K562 (cell line): ENCODE results near the gene APOO. TPM values are rescaled to one million over a fixed set of nuclear protein-coding genes. Genes with fewer than 3 reads are reported as not detected.
A peak's percentile ranks its signal among the peaks of the same experiment; 100 is the strongest.

ENCODE experiments used
- ATAC-seq: fragments of 200-7000 bp; cut with Tn5 transposase; 3 replicates; pipeline ENCODE4 v1.9.1; 2020; ENCODE audit warnings: moderate library complexity
- BruUV-seq: library from RNA; stranded (reverse); fragments of 400-500 nt; replicated peaks from 2 replicates; lab custom pipeline; 2021; lab: Mats Ljungman, UMichigan
- CTCF ChIA-PET: fragments of 300-600 bp; formaldehyde crosslinking; extraction: SDS; loops from one replicate; lab custom pipeline; 2021; ENCODE audit warnings: low intra/inter-chr PET ratio; lab: Yijun Ruan, JAX
- POLR2A ChIA-PET: fragments of 300-600, 350-650 bp; sonication (Branson Sonifier 250); formaldehyde crosslinking; extraction: SDS; loops from one replicate; lab custom pipeline; 2021; ENCODE audit warnings: antibody characterized with exemption, inconsistent platforms; lab: Yijun Ruan, JAX
- DNase-seq, 4 experiments: peaks; one replicate each; pipeline versions ENCODE4 v3.0.0 to v3.0.0-alpha.2; 2011 to 2018; ENCODE audit warnings: low spot score in 3 of 4, mixed read lengths in 3 of 4; ENCODE audit errors: extremely low read depth in 1 of 4
- FAIRE-seq: peaks from 2 replicates; lab custom pipeline; 2011; peaks lifted over from hg19 to GRCh38; lab: Jason Lieb, UNC
- H2AFZ ChIP-seq: 2 replicates; pipeline ENCODE4 v1.6.0; 2011; ENCODE audit warnings: low read depth, low read length, control low read depth, inconsistent platforms
- H3K27ac ChIP-seq: fragments of 200-600 bp; 3 replicates; pipeline ENCODE4 v1.8.0; 2011; ENCODE audit warnings: low read depth, mild to moderate bottlenecking, control low read depth, inconsistent platforms, low read length, moderate library complexity, mixed read lengths; ENCODE audit errors: extremely low read depth
- H3K27me3 ChIP-seq, 2 experiments: fragments of 300-600 bp in 1 of 2; 2 replicates in 1 of 2; 3 replicates in 1 of 2; pipeline versions ENCODE4 v1.6.0 to v1.8.0; 2011; ENCODE audit warnings: inconsistent platforms in 2 of 2, low read length in 2 of 2, mild to moderate bottlenecking in 1 of 2, mixed read lengths in 1 of 2, moderate library complexity in 1 of 2; ENCODE audit not compliant: control insufficient read depth in 2 of 2, insufficient read depth in 2 of 2
- H3K36me3 ChIP-seq: fragments of 300-600 bp; 3 replicates; pipeline ENCODE4 v1.8.0; 2011; ENCODE audit warnings: mild to moderate bottlenecking, low read length, inconsistent platforms; ENCODE audit not compliant: control insufficient read depth, insufficient read depth
- H3K4me1 ChIP-seq, 2 experiments: fragments of 200-600 bp in 1 of 2; replicated peaks in 1 of 2; 2 replicates in 1 of 2; 3 replicates in 1 of 2; pipeline versions ENCODE4 v1.5.1 to v1.8.0; 2011; ENCODE audit warnings: inconsistent platforms in 2 of 2, low read length in 2 of 2, mild to moderate bottlenecking in 1 of 2, mixed read lengths in 1 of 2, moderate library complexity in 1 of 2; ENCODE audit not compliant: control insufficient read depth in 2 of 2, insufficient read depth in 2 of 2
- H3K4me2 ChIP-seq: 2 replicates; pipeline ENCODE4 v1.6.1; 2011; ENCODE audit warnings: low read length, control low read depth, inconsistent platforms, mixed read lengths; ENCODE audit not compliant: insufficient read depth
- H3K4me3 ChIP-seq: fragments of 200-600 bp; sonication (generic), shearing (Covaris generic); 2 replicates; pipeline ENCODE4 v1.5.1; 2016; ENCODE audit warnings: control low read depth, inconsistent platforms
- H3K79me2 ChIP-seq: fragments of 200-600 bp; 3 replicates; pipeline ENCODE4 v1.8.0; 2011; ENCODE audit warnings: low read length, inconsistent platforms; ENCODE audit not compliant: control insufficient read depth, insufficient read depth
- H3K9ac ChIP-seq, 2 experiments: 2 replicates each; pipeline versions ENCODE4 v1.6.0 to v1.6.1; 2011; ENCODE audit warnings: low read depth in 2 of 2, low read length in 2 of 2, control low read depth in 1 of 2, inconsistent platforms in 1 of 2, mild to moderate bottlenecking in 1 of 2, mixed read lengths in 1 of 2; ENCODE audit not compliant: insufficient read depth in 1 of 2
- H3K9me1 ChIP-seq: one replicate; pipeline ENCODE4 v1.6.0; 2011; ENCODE audit warnings: inconsistent platforms, mild to moderate bottlenecking, low read length, moderate library complexity; ENCODE audit not compliant: control insufficient read depth, insufficient read depth
- H3K9me3 ChIP-seq: replicated peaks from 2 replicates; pipeline ENCODE4 v1.5.1; 2011; ENCODE audit warnings: low read depth, low read length, inconsistent platforms; ENCODE audit not compliant: control insufficient read depth, insufficient read depth
- H4K20me1 ChIP-seq: replicated peaks from 2 replicates; pipeline ENCODE4 v1.6.1; 2011; ENCODE audit warnings: low read length, inconsistent platforms, mixed read lengths; ENCODE audit not compliant: control insufficient read depth, insufficient read depth
- LCOR ChIP-seq: sonication (generic); formaldehyde crosslinking; IDR thresholded peaks from 2 replicates; pipeline ENCODE4 v1.8.0; 2022; ENCODE audit warnings: mild to moderate bottlenecking, missing genetic modification reagents
- MEF2A ChIP-seq: IDR thresholded peaks from 2 replicates; pipeline ENCODE4 v1.6.1; 2011; ENCODE audit warnings: low read depth, mild to moderate bottlenecking, low read length, moderate library complexity; ENCODE audit not compliant: control insufficient read depth
- MEIS2 ChIP-seq: fragments of 450-650 bp; IDR thresholded peaks from 2 replicates; pipeline ENCODE4 v1.6.1; 2014; ENCODE audit warnings: mild to moderate bottlenecking; ENCODE audit not compliant: partially characterized antibody
- RCOR1 ChIP-seq, 2 experiments: IDR thresholded peaks; 2 replicates each; pipeline ENCODE4 v1.6.1; 2012; ENCODE audit warnings: low read depth in 2 of 2, low read length in 2 of 2, borderline replicate concordance in 1 of 2, improper control_type of control experiment in 1 of 2
- U2AF2 ChIP-seq: fragments of 200-400 bp; formaldehyde crosslinking; optimal IDR thresholded peaks from 2 replicates; pipeline ENCODE3; 2017; ENCODE audit warnings: low read depth, mild to moderate bottlenecking, low read length
- ZBTB43 ChIP-seq: sonication (generic); formaldehyde crosslinking; IDR thresholded peaks from 2 replicates; pipeline ENCODE4 v1.8.0; 2023; ENCODE audit warnings: mild to moderate bottlenecking, missing genetic modification reagents
- ZNF324 ChIP-seq: fragments of 250-450 bp; sonication (Bioruptor Pico); IDR thresholded peaks from 2 replicates; pipeline ENCODE4 v1.4.0; 2020; ENCODE audit warnings: mild to moderate bottlenecking
- ZNF436 ChIP-seq: fragments of 250-450, 450-650 bp; sonication (Bioruptor Pico); formaldehyde crosslinking; IDR thresholded peaks from 2 replicates; pipeline ENCODE4 v1.7.0; 2020; ENCODE audit warnings: mild to moderate bottlenecking
- WGBS: fragments of 100-300 bp; shearing (Covaris generic); methylation state at CpG from one replicate; pipeline ENCODE4 v1.1.6; 2016; ENCODE audit warnings: low coverage, mixed read lengths; ENCODE audit not compliant: insufficient coverage; ENCODE audit errors: missing lambda C conversion rate; 5-methylcytosine and 5-hydroxymethylcytosine counted together
- in situ Hi-C: fragments of 300-500 bp; cut with MboI; formaldehyde crosslinking; loops from 4 replicates; pipeline ENCODE4 v1.15.0; 2018; ENCODE audit warnings: inconsistent platforms, mixed read lengths
- intact Hi-C: fragments of 100-400 bp; cut with micrococcal nuclease; formaldehyde crosslinking; loops from 2 replicates; pipeline ENCODE4 v1.14.2; 2022
- polyA plus RNA-seq, 8 experiments: library from polyadenylated mRNA; depleted of rRNA in 4 of 8; stranded (reverse) in 5 of 8; unstranded in 3 of 8; fragments of >200 nt; fragmentation: Nextera tagmentation in 2 of 8; fragmentation: Illumina TruSeq in 1 of 8; extraction: Ambion mirVana in 2 of 8; extraction: Trizol in 1 of 8; gene quantifications; 2 replicates each; pipeline versions ENCODE4 v1.2.1 to v1.2.3, GENCODE V29; 2011 to 2014; ENCODE audit warnings: inconsistent platforms in 1 of 8, missing spikeins in 1 of 8
- total RNA-seq, 7 experiments: library from RNA; depleted of rRNA in 6 of 7; stranded (reverse); fragments of >200 nt in 6 of 7; fragmentation: Illumina TruSeq in 2 of 7; extraction: Trizol in 2 of 7; gene quantifications; 2 replicates each; pipeline versions ENCODE4 v1.2.1 to v1.2.3, GENCODE V29; 2011 to 2021; ENCODE audit warnings: low replicate concordance in 1 of 7
- TF ChIP-seq, protein P1 (sequence below): fragments of 450-650 bp; IDR thresholded peaks from 2 replicates; pipeline ENCODE4 v1.6.1; 2016
- TF ChIP-seq, protein P2 (sequence below): sonication (generic); formaldehyde crosslinking; IDR thresholded peaks from 2 replicates; pipeline ENCODE4 v1.8.0; 2022; ENCODE audit warnings: mild to moderate bottlenecking, missing genetic modification reagents

Gene APOO
- total and polyA plus RNA-seq, 9 of the 15 experiments (the other 6 are each of a cell fraction or from before 2014, with no cell fraction given): 37.3 to 76.4 (median 60.8) TPM

GRCh38 chrX:23784470-23785331 lies 123.0 kb downstream of the APOO start (continued):
- TF ChIP-seq, protein P1, sequence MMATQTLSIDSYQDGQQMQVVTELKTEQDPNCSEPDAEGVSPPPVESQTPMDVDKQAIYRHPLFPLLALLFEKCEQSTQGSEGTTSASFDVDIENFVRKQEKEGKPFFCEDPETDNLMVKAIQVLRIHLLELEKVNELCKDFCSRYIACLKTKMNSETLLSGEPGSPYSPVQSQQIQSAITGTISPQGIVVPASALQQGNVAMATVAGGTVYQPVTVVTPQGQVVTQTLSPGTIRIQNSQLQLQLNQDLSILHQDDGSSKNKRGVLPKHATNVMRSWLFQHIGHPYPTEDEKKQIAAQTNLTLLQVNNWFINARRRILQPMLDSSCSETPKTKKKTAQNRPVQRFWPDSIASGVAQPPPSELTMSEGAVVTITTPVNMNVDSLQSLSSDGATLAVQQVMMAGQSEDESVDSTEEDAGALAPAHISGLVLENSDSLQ: peak; percentile 62
- peak; percentile 12 for TF ChIP-seq MEIS2
- TF ChIP-seq LCOR: 0 out of 2 replicates have a peak, but pooled peaks have one; percentile 18

DNA sequence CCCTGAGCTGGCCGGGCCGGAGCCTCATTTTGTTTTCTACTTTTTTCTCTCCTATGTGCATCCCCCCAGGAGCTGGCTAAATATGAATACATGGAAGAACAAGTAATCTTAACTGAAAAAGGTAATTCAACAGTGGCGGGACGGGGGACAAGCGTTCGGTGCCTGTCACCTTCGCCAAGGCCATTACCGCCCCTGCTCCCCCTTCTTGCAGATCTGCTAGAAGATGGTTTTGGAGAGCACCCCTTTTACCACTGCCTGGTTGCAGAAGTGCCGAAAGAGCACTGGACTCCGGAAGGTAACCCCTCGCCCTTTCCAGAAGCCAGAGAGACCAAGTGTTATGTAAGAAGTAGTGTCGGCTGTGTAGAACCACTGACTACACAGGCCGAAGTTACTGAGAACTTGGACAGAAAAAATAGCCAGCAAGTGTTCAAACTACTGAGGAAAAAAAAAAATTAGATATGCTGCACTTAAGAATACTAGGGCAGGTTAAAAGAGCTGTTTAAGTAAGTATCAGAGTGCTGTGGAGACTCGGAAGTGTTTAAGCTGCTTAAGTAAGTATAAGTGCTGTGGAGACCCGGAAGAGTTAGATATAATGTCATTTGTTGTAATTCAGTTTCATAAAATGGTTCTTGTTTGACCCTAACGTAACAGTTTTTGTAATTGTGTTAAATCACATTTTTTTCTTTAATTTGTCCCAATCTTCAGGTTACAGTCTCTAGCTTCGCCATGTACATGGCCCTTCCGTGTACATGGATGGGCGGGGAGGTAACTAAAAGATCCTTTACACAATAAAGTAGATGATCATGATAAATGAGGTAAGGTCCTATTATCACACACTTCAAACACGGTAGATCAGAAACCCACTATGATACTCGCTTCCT lies 123.9 kb downstream of the APOO start:
- peak overlapping the region; percentile 67 to 94 for H3K9ac ChIP-seq
- ChIA-PET CTCF (interaction anchor here (1.7 to 4.0 kb wide), 2 partner anchors 28 to 118 kb away, joined by 9 to 32 read pairs; no protein-coding TSS in a partner anchor), POLR2A (interaction anchor here (0.6 to 2.7 kb wide), 19 partner anchors 9 to 323 kb away, joined by 3 to 21 read pairs (median 3); partner anchors contain the start of gene EIF2S3)
- H3K9me1 ChIP-seq: no peaks in the 10 kb centered on the region
- no peaks in the 10 kb centered on the region for H4K20me1 ChIP-seq
- H3K36me3 ChIP-seq: peaks cover 17% of the 10 kb centered on the region
- WGBS: 10% methylated on average over 19 of the region's 21 CpGs
- 0 out of 2 replicates have a peak overlapping the region, but pooled peaks have one; percentile 28 for H2AFZ ChIP-seq
- peak overlapping the region; percentile 87 for H3K4me2 ChIP-seq
- BruUV-seq: TSS peak; percentile 66
- H3K9me3 ChIP-seq: no peaks in the 10 kb centered on the region
- intact Hi-C loops (loop anchor here (1.0 to 5.0 kb wide), 6 partner anchors 42 to 271 kb away; partner anchors contain the start of genes ACOT9 and EIF2S3), in situ Hi-C loops (loop anchor here (5.0 kb wide), 1 partner anchor 118 kb away; no protein-coding TSS in a partner anchor)
- DNase-seq (peak in 2 of 4 experiments; percentile 11 to 28), FAIRE-seq (no peak), ATAC-seq (peak; percentile 3)
- H3K27me3 ChIP-seq: no peaks in the 10 kb centered on the region
- H3K4me1 ChIP-seq: peaks cover 10 to 11% of the 10 kb centered on the region in 2 experiments; a peak in 3 of 5 replicates
- H3K79me2 ChIP-seq: peaks cover 20% of the 10 kb centered on the region
- peak overlapping the region; percentile 69 for H3K4me3 ChIP-seq
- H3K27ac ChIP-seq: peak overlapping the region; percentile 61
- TF ChIP-seq MEF2A: no peak
- no peak for TF ChIP-seq ZNF324 (CRISPR knock-in tag)
- no peak for TF ChIP-seq U2AF2
- TF ChIP-seq, protein P1: no peak
- TF ChIP-seq, protein P2, sequence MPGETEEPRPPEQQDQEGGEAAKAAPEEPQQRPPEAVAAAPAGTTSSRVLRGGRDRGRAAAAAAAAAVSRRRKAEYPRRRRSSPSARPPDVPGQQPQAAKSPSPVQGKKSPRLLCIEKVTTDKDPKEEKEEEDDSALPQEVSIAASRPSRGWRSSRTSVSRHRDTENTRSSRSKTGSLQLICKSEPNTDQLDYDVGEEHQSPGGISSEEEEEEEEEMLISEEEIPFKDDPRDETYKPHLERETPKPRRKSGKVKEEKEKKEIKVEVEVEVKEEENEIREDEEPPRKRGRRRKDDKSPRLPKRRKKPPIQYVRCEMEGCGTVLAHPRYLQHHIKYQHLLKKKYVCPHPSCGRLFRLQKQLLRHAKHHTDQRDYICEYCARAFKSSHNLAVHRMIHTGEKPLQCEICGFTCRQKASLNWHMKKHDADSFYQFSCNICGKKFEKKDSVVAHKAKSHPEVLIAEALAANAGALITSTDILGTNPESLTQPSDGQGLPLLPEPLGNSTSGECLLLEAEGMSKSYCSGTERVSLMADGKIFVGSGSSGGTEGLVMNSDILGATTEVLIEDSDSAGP (CRISPR knock-in tag): no peak
- no peak for TF ChIP-seq ZNF436 (CRISPR knock-in tag)
- no peak for TF ChIP-seq ZBTB43 (CRISPR knock-in tag)
- TF ChIP-seq RCOR1 (IDR thresholded peaks at IDR 0.05; ENCODE audit: borderline replicate concordance in 1 of 2, low read depth in 2 of 2, low read length in 2 of 2): no peak
